Measurements from ENCODE around the gene PCSK9. TPM values are rescaled to one million over a fixed set of nuclear protein-coding genes. Genes with fewer than 3 reads are reported as not detected.

Gene PCSK9
- total RNA-seq, 1 donor from 2014 or later = 3.1 TPM

GRCh38 chr1:54996869-54997710 lies 42.3 kb upstream of the PCSK9 start:
- Histone ChIP-seq H3K9me3 (ENCODE audit: control insufficient read depth in 3 of 3, low read length in 3 of 3) (no peaks in the 10 kb centered on the region), H3K27ac (ENCODE audit: low read depth, low read length) (no peak overlapping the region), H3K9ac (ENCODE audit: low read depth in 1 of 3, low read length in 3 of 3) (no peak overlapping the region), H3K36me3 (ENCODE audit: control insufficient read depth in 3 of 3, insufficient read depth in 3 of 3, low read length in 3 of 3) (no peaks in the 10 kb centered on the region), H3K27me3 (ENCODE audit: control insufficient read depth in 3 of 3, insufficient read depth in 3 of 3, low read length in 3 of 3) (peaks cover 32 to 47% (median 39%) of the 10 kb centered on the region in 3 donors), H3K4me1 (ENCODE audit: control insufficient read depth in 3 of 3, insufficient read depth in 3 of 3, low read length in 3 of 3) (no peaks in the 10 kb centered on the region), H3K4me3 (ENCODE audit: low read length in 3 of 3) (no peak overlapping the region)

GRCh38 chr1:54997711-54997986 lies 41.7 kb upstream of the PCSK9 start:
- no peaks in the 10 kb centered on the region for H3K9me3 ChIP-seq (ENCODE audit: control insufficient read depth in 3 of 3, low read length in 3 of 3)
- peaks cover 32 to 47% (median 39%) of the 10 kb centered on the region in 3 donors for H3K27me3 ChIP-seq (ENCODE audit: control insufficient read depth in 3 of 3, insufficient read depth in 3 of 3, low read length in 3 of 3)

GRCh38 chr1:54998100-54998499 lies 41.2 kb upstream of the PCSK9 start:
- H3K27me3 ChIP-seq (ENCODE audit: control insufficient read depth in 3 of 3, insufficient read depth in 3 of 3, low read length in 3 of 3) = peaks cover 32 to 47% (median 39%) of the 10 kb centered on the region in 3 donors

More at GRCh38 chr1:54997711-54997986, 41.7 kb upstream of the PCSK9 start:
- Histone ChIP-seq H3K4me3 (ENCODE audit: low read length in 3 of 3) (no peak overlapping the region), H3K4me1 (ENCODE audit: control insufficient read depth in 3 of 3, insufficient read depth in 3 of 3, low read length in 3 of 3) (no peaks in the 10 kb centered on the region), H3K9ac (ENCODE audit: low read depth in 1 of 3, low read length in 3 of 3) (no peak overlapping the region), H3K27ac (ENCODE audit: low read depth, low read length) (no peak overlapping the region), H3K36me3 (ENCODE audit: control insufficient read depth in 3 of 3, insufficient read depth in 3 of 3, low read length in 3 of 3) (no peaks in the 10 kb centered on the region)

GRCh38 chr1:54998677-54999076 lies 40.7 kb upstream of the PCSK9 start, which contains the start of gene BSND:
TSS of gene BSND (plus strand) at chr1:54998933. CDS start at chr1:54999187, 254 bp downstream.
- no peak within 1 kb of the TSS for H3K4me3 ChIP-seq (ENCODE audit: low read length in 3 of 3)
- peaks cover 32 to 47% (median 39%) of the 10 kb centered on the region in 3 donors for H3K27me3 ChIP-seq (ENCODE audit: control insufficient read depth in 3 of 3, insufficient read depth in 3 of 3, low read length in 3 of 3)

More at GRCh38 chr1:54998100-54998499, 41.2 kb upstream of the PCSK9 start:
- no peaks in the 10 kb centered on the region for H3K36me3 ChIP-seq (ENCODE audit: control insufficient read depth in 3 of 3, insufficient read depth in 3 of 3, low read length in 3 of 3)
- no peak overlapping the region for H3K4me3 ChIP-seq (ENCODE audit: low read length in 3 of 3)
- no peaks in the 10 kb centered on the region for H3K9me3 ChIP-seq (ENCODE audit: control insufficient read depth in 3 of 3, low read length in 3 of 3)
- H3K27ac ChIP-seq (ENCODE audit: low read depth, low read length) = no peak overlapping the region
- H3K9ac ChIP-seq (ENCODE audit: low read depth in 1 of 3, low read length in 3 of 3) = no peak overlapping the region
- H3K4me1 ChIP-seq (ENCODE audit: control insufficient read depth in 3 of 3, insufficient read depth in 3 of 3, low read length in 3 of 3) = no peaks in the 10 kb centered on the region

GRCh38 chr1:55000110-55001085 lies 39.0 kb upstream of the PCSK9 start:
- no peaks in the 10 kb centered on the region for H3K4me1 ChIP-seq (ENCODE audit: control insufficient read depth in 3 of 3, insufficient read depth in 3 of 3, low read length in 3 of 3)
- no peak overlapping the region for H3K27ac ChIP-seq (ENCODE audit: low read depth, low read length)
- H3K36me3 ChIP-seq (ENCODE audit: control insufficient read depth in 3 of 3, insufficient read depth in 3 of 3, low read length in 3 of 3) = no peaks in the 10 kb centered on the region
- H3K4me3 ChIP-seq (ENCODE audit: low read length in 3 of 3) = no peak overlapping the region
- H3K9ac ChIP-seq (ENCODE audit: low read depth in 1 of 3, low read length in 3 of 3) = no peak overlapping the region
- H3K27me3 ChIP-seq (ENCODE audit: control insufficient read depth in 3 of 3, insufficient read depth in 3 of 3, low read length in 3 of 3) = peaks cover 28 to 40% (median 31%) of the 10 kb centered on the region in 3 donors
- no peaks in the 10 kb centered on the region for H3K9me3 ChIP-seq (ENCODE audit: control insufficient read depth in 3 of 3, low read length in 3 of 3)

More at GRCh38 chr1:54998677-54999076, 40.7 kb upstream of the PCSK9 start, which contains the start of gene BSND:
- no peak within 1 kb of the TSS for H3K27ac ChIP-seq (ENCODE audit: low read depth, low read length)
- H3K9ac ChIP-seq (ENCODE audit: low read depth in 1 of 3, low read length in 3 of 3) = no peak within 1 kb of the TSS
- H3K9me3 ChIP-seq (ENCODE audit: control insufficient read depth in 3 of 3, low read length in 3 of 3) = no peaks in the 10 kb centered on the region
- no peaks in the 10 kb centered on the region for H3K36me3 ChIP-seq (ENCODE audit: control insufficient read depth in 3 of 3, insufficient read depth in 3 of 3, low read length in 3 of 3)
- H3K4me1 ChIP-seq (ENCODE audit: control insufficient read depth in 3 of 3, insufficient read depth in 3 of 3, low read length in 3 of 3) = no peaks in the 10 kb centered on the region

GRCh38 chr1:55001311-55001710 lies 38.0 kb upstream of the PCSK9 start:
- H3K27me3 ChIP-seq (ENCODE audit: control insufficient read depth in 3 of 3, insufficient read depth in 3 of 3, low read length in 3 of 3) = peaks cover 19 to 31% (median 23%) of the 10 kb centered on the region in 3 donors
- H3K9ac ChIP-seq (ENCODE audit: low read depth in 1 of 3, low read length in 3 of 3) = no peak overlapping the region
- no peak overlapping the region for H3K27ac ChIP-seq (ENCODE audit: low read depth, low read length)
- H3K9me3 ChIP-seq (ENCODE audit: control insufficient read depth in 3 of 3, low read length in 3 of 3) = no peaks in the 10 kb centered on the region
- no peaks in the 10 kb centered on the region for H3K4me1 ChIP-seq (ENCODE audit: control insufficient read depth in 3 of 3, insufficient read depth in 3 of 3, low read length in 3 of 3)
- no peaks in the 10 kb centered on the region for H3K36me3 ChIP-seq (ENCODE audit: control insufficient read depth in 3 of 3, insufficient read depth in 3 of 3, low read length in 3 of 3)
- no peak overlapping the region for H3K4me3 ChIP-seq (ENCODE audit: low read length in 3 of 3)

- Histone ChIP-seq H3K4me3 (ENCODE audit: low read length in 3 of 3) (no peak overlapping the region), H3K9me3 (ENCODE audit: control insufficient read depth in 3 of 3, low read length in 3 of 3) (no peaks in the 10 kb centered on the region), H3K27ac (ENCODE audit: low read depth, low read length) (no peak overlapping the region), H3K9ac (ENCODE audit: low read depth in 1 of 3, low read length in 3 of 3) (no peak overlapping the region), H3K36me3 (ENCODE audit: control insufficient read depth in 3 of 3, insufficient read depth in 3 of 3, low read length in 3 of 3) (no peaks in the 10 kb centered on the region), H3K4me1 (ENCODE audit: control insufficient read depth in 3 of 3, insufficient read depth in 3 of 3, low read length in 3 of 3) (no peaks in the 10 kb centered on the region), H3K27me3 (ENCODE audit: control insufficient read depth in 3 of 3, insufficient read depth in 3 of 3, low read length in 3 of 3) (peaks cover 8 to 18% (median 10%) of the 10 kb centered on the region in 3 donors)
Observed at GRCh38 chr1:55002686-55003085, 36.7 kb upstream of the PCSK9 start.

- Histone ChIP-seq H3K36me3 (ENCODE audit: control insufficient read depth in 3 of 3, insufficient read depth in 3 of 3, low read length in 3 of 3) (no peaks in the 10 kb centered on the region), H3K9ac (ENCODE audit: low read depth in 1 of 3, low read length in 3 of 3) (no peak overlapping the region), H3K4me1 (ENCODE audit: control insufficient read depth in 3 of 3, insufficient read depth in 3 of 3, low read length in 3 of 3) (no peaks in the 10 kb centered on the region), H3K27ac (ENCODE audit: low read depth, low read length) (no peak overlapping the region), H3K9me3 (ENCODE audit: control insufficient read depth in 3 of 3, low read length in 3 of 3) (no peaks in the 10 kb centered on the region), H3K4me3 (ENCODE audit: low read length in 3 of 3) (no peak overlapping the region), H3K27me3 (ENCODE audit: control insufficient read depth in 3 of 3, insufficient read depth in 3 of 3, low read length in 3 of 3) (peaks cover 0 to 2% (median 0%) of the 10 kb centered on the region in 3 donors)
Observed at GRCh38 chr1:55005351-55006140, 33.8 kb upstream of the PCSK9 start.

- Histone ChIP-seq H3K9ac (ENCODE audit: low read depth in 1 of 3, low read length in 3 of 3) (no peak overlapping the region), H3K27ac (ENCODE audit: low read depth, low read length) (no peak overlapping the region), H3K4me1 (ENCODE audit: control insufficient read depth in 3 of 3, insufficient read depth in 3 of 3, low read length in 3 of 3) (no peaks in the 10 kb centered on the region), H3K27me3 (ENCODE audit: control insufficient read depth in 3 of 3, insufficient read depth in 3 of 3, low read length in 3 of 3) (no peaks in the 10 kb centered on the region), H3K9me3 (ENCODE audit: control insufficient read depth in 3 of 3, low read length in 3 of 3) (no peaks in the 10 kb centered on the region), H3K36me3 (ENCODE audit: control insufficient read depth in 3 of 3, insufficient read depth in 3 of 3, low read length in 3 of 3) (no peaks in the 10 kb centered on the region), H3K4me3 (ENCODE audit: low read length in 3 of 3) (no peak overlapping the region)
Observed at GRCh38 chr1:55006931-55007330, 32.4 kb upstream of the PCSK9 start.

Data from skeletal muscle tissue (tissue), 4 donors.